Posterior vena cava (tissue), 2 donors: Measurements from ENCODE around the gene PIGQ. TPM values are rescaled to one million over a fixed set of nuclear protein-coding genes. Genes with fewer than 3 reads are reported as not detected.

Experiments used
- DNase-seq: peaks from one replicate; pipeline ENCODE4 v3.0.0-alpha.2; 2020; ENCODE audit warnings: low spot score
- intact Hi-C, 2 donors: fragments of 100-400 bp; cut with DNase I; formaldehyde crosslinking; loops; one replicate each; pipeline versions ENCODE4 v1.14.1 to v1.14.2; 2022 to 2023
- total RNA-seq, 2 donors: library from RNA; stranded (reverse); fragmentation: NEBNext Ultra II Directional; extraction: Animal tissue kit (Norgen Biotek cat#: 25700); gene quantifications; one replicate each; pipeline ENCODE4 v1.2.1, GENCODE V29; 2021
- donor health status: DM: yes; HTN: yes; CAD: no.
- donor health status: DM: yes; HTN: yes; CAD: no.

Gene PIGQ
- total RNA-seq, 2 donors from 2014 or later: 22.1 to 25.4 TPM

DNA sequence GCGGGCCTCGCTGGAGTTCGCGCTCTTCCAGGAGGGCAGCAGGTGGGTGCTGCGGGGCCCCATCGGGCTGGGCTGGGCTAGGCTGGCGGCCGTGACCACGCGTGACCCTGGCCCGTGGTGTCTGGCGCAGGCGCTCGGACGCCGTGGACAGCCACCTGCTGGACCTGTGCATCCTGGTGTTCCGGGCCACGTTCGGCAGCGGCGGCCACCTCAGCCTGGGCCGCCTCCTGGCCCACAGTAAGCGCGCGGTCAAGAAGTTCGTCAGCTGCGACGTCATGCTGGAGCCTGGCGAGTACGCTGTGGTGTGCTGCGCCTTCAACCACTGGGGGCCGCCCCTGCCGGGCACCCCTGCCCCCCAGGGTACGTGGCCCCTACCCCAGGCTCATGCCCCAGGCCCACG, 17.6 kb upstream of the PIGQ start:
- no peak for DNase-seq
- intact Hi-C loops: no loop called here

DNA sequence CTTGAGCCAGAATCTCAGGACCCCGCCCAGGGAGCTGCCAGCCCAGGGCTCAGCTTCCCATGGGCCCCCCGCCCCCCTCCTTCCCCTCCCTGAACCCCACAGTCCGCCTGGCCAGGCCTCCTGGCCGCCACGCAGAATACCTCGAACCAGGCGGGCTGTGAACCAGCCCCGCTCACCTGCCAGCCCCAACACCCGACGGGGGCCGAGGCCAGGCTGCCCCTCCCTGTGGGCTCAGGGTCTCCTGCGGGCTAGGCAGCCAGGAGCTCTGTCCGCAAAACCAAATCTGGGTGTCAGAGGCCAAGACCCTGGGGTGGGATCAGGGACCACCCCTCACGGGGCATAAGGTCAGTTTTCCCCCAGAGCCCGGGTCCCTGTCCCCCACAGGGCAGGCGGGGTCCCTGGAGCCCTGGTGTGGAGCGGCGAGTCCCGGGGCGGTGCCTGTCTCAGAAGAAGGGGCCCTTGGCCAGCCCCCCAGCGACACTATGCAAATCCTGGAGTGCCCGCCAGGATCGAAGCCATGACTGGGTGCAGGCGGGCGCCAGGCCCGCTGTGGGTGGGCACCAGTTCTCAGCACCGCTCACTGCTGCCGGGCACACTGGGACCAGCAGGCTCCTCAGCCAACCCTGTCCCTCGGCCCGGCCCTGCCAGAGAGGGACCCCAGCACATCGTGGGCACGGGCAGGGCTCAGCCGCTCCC, 16.0 kb upstream of the PIGQ start:
- intact Hi-C loops: no loop called here
- no peak for DNase-seq

DNA sequence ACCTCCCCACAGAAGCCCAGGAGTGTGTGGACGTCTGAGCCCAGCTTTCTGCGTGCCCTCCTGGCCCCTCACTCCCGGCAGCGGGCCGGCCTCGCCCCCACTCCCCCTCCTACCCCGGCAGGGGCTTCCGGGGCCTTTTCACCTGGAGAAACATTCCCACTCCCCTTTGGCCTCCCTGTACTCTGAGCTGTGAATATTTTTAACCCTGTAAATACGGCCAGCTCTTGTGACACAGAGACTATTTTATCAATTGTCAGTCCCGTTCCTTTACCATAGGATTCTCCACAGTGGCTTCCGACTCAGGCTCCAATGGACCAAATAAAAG, 15.5 kb upstream of the PIGQ start:
- intact Hi-C loops: no loop called here
- no peak for DNase-seq

DNA sequence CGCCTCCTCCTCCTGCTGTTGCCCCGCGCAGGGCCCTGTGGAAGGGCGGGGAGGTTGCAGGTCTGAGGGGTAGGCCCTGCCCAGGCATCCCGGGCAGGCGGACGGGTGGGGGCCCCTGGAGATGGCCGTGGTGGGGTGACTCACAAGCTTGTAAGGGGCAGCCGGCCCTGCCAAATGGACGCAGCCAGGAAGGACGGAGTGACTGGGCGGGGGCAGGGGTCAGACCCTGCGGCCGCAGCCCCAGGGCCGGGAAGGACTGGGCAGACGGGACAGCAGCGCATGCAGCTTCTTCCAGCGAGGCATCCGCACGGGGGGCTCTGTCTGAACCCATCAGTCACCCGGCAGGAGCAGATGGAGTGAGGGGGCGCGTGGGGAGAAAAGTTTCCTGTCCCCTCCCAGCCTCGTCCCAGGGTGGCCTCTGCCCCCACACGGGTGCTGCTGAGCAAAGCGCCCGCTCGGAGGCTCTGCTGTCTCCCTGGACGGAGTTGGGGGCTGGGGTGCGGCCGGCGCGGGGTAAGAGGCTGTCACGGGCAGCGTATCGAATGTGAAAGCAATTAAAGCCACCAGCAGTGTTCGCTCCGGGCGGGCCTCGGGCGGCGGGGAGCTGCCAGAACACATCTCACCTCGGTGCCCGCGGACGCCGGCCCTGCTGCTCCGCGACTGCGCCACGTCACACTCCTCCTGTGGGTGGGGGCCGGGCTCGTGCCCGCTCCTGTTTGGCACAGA, 15.0 kb upstream of the PIGQ start:
- intact Hi-C loops: loop anchor here in 1 of 2 donors (1.0 kb wide), 1 partner anchor 23 kb away; no protein-coding TSS in a partner anchor
- DNase-seq: no peak

DNA sequence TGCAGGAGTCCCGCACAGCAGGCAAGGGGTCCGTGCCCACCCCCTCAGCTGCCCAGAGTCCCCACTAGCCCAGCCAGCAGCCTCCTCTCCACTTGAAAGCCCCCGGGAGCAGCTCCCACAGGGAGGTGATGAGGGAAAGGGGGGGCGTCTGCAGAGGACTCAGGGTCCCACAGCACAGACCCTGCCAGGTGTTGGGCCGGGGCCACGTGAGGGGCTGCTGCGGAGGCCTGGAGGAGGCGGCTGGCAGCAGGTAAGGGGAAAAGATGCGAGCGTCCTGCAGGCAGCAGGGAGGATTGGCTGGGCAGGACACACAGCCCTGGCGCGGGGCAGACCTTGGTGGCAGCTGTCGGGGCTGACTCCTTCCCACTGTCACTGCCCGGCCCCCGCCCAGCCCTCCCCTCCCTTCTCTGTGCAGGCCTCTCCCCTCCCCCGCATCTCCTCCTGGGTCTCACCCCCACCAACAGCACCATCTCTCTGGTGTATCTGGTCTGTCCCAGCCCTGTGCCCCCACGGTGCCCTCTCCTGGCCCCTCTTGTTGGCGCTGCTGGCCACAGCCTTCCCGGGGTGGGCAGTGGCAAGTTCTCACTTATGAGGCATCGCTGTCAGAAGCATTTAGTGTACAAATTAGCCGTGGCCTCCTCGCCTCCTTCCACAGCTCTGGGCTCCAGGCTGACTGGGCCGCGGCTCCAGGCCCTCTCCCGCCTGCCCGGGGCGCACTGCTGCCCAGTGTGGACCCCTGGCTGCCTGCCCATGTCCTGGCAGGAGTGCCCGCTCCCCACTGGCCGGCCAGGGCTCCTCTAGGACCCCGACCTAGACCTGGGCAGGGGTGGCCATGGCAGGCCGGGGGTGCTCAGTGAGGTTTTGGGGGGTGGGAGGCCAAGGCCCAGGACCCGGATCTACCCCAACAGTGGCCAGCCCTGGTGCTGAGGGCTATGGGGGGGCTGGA, 14.0 kb upstream of the PIGQ start:
- intact Hi-C loops: loop anchor here in 1 of 2 donors (1.0 kb wide), 1 partner anchor 22 kb away; no protein-coding TSS in a partner anchor
- DNase-seq: no peak

DNA sequence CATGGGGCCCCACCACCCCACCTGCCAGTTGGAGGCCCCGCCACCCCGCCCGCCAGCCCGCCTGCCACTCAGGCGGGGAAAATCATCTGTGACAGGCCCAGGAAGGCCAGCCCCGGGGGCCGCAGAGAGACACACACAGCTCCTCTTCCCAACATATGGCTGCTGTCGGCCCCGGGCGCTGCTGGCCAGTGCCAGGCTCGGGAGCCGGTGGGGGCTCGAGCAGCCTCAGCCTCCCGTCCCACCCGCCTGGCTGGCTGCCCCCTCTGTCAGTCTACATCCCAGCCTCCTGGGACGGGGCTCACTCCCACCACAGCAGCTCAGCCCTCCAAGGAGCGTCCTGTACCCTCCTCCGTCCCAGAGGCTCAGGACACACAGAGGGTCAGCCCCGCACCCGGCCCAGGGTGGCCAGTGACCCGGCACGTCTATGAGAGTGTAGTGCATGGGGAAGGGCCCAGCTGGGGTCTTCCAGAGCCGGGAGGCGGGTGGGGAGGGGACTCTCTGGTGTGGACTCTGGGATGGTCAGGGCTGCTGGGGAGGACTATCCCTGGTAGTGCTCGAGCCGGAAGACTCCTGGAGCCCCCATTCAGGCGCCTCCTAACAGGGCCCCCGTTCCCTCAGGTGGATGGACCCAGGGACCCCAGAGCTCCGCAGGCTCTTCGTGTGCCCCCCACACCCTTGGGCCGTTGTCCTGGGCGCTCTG, 13.1 kb upstream of the PIGQ start:
- no peak for DNase-seq
- intact Hi-C loops: no loop called here

DNA sequence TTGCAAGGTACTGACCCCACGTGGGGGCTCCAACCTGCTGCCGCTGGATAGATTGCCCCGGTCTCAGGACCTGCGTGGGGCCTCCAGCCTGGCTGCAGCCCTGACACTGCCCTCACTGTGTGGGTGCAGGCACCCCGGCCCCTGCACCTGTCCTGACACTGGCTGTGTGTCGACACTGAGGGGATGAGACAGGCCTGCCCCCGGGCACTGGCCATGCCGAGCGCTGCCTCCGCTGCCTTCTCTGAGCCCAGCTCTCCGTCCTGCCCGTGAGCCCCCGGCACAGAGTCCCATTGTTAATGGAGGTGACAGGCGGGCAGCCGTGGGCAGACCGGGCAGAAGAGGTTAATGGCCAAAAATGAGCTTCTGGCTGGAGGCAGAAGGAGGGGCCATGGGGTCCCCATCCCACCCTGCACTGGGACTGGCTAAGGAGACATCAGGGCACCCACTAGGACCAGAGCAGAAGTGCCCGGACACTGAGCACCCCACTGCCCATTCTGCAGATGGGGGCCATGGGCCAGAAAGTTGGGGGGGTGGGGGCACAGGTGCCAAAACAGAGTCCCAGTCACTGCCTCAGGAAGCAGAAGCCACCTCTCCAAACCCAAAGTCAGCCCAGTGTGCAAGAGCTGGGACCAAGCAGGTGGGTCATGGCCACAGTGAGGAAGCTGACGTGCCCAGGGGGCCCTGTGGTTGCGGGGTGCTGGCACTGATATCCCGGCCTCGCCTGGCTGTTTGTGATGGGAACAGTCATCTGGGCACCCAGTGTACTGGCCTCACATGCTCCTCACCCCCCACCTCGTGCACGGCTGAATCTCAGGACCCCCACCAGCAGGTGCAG, 12.1 kb upstream of the PIGQ start:
- intact Hi-C loops: no loop called here

DNA sequence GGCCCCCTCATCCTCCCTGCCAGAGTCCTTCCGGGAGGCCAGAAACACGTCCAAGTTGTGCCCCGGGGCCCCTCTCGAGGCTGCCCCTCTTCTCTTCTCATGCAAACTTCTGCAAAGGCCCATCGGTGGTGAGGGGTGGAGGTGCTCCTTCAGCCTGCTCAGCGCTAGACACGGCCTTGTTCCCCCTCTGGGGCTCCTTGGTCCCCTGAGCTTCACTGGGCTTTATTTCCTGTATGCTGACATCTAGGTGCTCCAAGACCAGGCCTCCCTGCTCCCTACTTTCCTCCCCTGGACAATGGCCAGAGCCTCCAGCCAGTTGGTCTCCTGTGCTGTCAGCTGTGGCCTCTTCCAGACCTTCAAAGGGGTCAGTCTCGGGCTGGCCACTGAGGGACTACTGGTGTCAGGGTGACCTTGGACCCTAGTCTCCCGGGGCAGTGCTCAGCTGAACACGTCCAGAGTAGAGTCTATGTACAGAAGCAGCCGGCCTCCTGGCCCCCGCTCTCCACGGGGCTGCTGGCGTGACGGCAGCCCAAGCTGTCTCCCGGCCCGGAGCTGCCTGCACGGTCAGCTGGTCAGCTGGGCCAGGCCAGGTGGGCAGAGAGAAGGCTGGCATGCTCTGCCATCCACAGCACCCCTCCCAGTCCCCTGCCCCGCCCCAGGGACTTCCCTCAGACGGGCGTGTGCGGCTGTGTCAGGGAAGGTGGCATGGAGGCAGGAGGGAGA, 11.3 kb upstream of the PIGQ start:
- intact Hi-C loops: no loop called here
- DNase-seq: no peak

More for the DNA sequence above, 12.1 kb upstream of the PIGQ start:
- no peak for DNase-seq

DNA sequence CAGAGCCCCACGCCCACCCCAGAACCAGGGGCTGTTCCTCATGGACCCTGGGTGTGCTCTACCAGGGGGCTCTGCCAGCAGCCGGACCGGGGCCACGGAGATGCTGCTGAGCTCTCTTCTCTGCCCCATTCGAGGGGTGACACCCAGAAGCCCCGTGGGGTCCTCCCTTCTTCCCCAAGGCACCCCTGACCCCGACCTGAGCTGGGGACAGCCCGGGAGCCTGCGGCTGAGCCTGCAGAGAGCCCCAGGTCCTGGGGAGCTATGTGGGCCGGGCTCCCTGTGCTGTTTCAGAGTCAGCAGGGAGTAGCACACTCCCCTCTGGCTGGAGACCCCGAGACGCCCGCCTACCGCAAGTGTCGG, 10.8 kb upstream of the PIGQ start:
- no peak for DNase-seq
- intact Hi-C loops: no loop called here

DNA sequence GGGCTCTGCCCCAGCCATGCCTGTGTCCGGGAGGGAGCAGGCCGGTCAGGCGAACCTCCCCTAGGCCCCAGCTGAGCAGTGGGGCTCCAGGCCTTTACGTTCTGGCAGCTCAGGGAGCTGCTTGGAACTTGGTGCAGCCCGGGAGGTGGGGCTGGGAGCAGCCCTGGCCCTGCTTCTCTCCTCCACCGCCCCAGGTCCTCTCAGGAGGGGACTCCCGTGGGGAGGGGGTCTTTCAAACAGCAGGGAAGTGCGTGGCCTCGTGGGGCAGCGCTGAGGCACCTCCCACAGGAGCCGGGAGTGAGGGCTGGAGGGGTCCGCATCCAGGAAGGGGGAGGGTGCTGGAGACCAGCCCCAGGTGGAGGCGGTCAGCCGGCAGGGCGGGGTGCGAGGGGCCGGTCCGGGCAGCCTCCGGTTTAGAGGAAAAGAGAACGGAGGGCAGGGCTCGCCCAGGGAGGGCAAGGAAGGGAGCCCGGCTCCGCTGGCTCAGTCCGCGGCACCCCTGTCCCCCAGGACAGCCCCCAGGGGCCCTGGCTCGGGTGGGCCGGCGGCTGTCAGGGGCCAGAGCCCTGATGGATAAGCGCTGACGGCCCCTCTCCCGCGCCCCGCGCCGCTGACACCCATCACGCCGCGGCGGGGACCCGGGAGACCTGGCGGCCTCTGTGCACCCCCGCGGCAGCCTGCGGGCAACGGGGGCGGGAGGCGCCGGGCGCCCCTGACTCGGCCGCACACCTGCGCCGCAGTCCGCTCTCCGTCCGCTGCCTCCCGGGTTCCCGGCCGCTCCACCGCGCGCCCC, 10.2 kb upstream of the PIGQ start:
- intact Hi-C loops: no loop called here
- no peak for DNase-seq

DNA sequence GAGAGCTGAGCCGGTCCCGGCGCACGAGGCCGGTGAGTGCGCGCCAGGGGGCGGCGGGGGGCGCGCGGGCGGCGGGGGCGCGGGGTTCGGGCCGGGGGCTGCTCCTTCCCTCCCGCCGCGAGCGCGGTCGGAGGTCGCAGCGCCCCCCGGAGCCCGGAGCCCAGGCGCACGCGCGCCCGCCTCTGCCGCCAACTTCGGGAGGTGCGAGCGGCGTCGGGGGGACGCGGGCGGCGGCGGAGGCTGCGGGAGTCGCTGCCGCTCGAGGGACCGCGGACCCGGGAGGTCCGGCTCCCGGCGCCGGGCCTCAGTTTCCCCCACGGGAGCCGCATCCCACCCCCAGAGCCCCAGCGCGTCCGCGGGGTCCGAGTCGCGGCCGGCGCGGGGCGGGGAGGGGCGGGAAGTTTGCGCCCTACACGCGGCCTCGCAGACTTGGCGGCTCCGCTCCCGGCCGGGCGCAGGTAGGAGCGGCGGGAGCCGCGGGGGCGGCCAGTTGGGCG, 9.5 kb upstream of the PIGQ start, which contains the start of gene PRR35:
Gene PRR35 (plus strand): TSS at position 191 of the 497 bp plus-strand sequence. CDS start 2,901 bp downstream, outside the sequence.
- intact Hi-C loops: no loop called here

DNA sequence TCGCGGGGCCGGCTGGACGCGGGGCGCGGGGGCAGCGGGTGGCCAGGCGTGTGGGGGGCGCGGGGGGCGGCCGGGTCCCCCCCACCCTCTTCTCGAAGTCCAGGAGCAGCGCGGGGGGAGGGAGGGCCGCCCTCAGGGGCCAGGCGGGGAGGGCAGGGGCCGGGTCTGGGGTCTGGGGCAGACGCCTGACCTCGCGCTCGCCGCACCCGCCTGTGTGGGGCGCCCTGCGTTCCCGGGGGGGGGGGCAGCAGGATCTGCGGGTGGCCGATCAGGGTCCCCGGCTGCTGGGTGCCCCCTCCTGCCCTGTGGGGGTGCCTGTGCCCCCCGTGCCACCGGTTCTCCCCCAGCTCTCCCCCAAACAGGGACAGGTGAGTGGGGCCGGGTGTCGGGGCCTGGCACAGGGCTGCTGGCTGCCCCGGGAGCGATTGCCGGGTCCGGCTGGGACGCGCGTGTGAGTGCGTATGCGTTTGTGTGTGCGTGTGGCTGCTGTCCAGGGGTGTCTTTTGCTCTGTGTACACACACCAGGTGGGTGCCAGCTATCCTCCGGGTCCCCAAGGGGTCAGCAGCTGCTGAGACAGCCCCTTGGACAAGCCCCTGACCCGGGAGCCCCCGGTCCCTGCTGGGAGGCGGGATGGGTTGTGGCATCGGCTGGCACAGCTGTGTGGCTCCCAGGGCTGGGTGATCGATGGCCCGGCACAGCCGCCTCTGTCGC, 8.9 kb upstream of the PIGQ start:
- intact Hi-C loops: no loop called here

More for the DNA sequence above, 9.5 kb upstream of the PIGQ start, which contains the start of gene PRR35:
- DNase-seq: no peak

DNA sequence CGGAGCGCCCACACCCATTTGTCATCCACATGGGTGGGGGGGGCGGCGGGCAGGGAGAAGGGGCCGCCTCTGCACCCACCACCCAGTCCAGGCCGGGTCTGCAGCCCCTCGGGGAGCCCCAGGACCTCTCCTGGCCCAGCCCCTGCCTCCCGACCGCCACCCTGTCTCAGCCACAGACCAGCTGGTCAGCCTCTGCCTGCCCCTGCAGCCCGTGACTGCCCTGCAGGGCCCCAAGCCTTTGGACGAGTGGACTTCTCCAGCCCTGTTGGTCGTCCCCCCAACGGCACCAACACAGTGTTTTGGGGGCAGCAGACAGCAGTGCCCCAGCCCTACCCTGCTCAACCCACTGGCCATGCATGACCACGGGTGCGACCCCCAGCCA, 8.4 kb upstream of the PIGQ start:
- intact Hi-C loops: no loop called here
- no peak for DNase-seq

More for the DNA sequence above, 8.9 kb upstream of the PIGQ start:
- DNase-seq: no peak

DNA sequence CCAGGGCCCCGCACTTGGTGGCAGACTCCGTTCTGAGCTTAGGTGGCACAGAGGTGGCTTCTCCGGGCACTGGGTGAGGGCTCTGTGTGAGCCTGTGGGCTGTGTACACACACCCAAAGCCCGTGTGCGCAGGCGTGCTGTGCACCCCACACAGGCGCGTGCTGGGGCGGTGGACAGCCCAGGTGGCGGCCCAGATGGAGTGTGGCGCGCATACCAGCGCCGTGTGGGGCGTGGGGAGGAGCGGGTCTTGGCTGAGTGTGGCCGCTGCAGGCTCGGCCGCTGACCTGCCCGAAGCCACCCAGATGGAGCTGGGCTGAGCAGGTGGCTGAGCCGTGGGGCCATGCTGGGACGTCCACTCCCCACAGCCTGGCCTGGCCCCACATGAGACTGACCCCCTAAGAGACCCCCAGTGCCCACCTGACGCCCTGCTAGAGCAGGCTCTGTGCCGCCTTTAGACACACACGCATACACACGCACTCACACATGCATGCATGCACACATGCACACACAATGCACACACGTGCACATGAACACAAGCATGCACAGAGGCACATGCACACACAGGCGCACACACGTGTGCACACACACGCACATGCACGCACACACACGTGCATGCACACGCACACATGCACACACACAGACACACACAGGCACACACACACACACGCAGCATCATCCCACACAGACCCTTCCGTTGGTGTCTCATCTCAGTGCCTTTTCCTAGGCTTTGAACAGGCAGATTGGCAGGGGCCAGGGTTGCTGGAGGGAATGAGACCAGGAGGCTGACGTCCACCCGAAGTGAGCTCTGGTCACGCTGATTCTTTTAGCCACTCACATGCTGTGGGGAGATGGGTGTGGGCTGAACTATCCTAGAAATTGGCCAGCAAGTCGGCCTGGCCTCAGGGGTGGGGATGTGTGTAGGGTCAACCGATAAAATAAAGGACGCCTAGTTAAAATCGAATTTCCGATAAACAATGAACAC, 7.5 kb upstream of the PIGQ start:
- intact Hi-C loops: no loop called here
- DNase-seq: no peak

DNA sequence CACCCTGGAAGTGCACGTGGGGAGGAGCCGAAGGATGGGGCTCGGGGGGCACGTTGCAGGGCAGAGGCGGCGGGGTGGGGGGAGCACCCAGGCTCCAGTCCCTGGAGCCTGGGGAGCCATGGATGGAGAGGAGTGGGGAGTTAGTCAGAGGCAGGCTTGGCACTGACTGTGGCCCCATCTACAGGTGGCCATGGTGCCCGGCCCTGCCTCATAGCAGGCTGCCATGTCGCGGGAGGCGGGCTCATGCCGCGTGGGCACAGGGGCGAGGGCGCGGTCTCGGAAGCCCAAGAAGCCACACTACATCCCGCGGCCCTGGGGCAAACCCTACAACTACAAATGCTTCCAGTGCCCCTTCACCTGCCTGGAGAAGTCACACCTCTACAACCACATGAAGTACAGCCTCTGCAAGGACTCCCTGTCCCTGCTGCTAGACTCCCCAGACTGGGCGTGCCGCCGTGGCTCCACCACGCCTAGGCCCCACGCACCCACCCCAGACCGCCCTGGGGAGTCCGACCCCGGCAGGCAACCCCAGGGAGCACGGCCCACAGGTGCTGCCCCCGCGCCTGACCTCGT, 6.6 kb upstream of the PIGQ start:
- intact Hi-C loops: no loop called here
- DNase-seq: no peak
